GM21381 (cell line): ENCODE results near the gene OR6S1.
A peak's percentile ranks its signal among the peaks of the same experiment; 100 is the strongest.

Experiments used
- ATAC-seq: cut with Tn5 transposase; IDR thresholded peaks from one replicate; pipeline ENCODE4 v1.9.1; 2021; ENCODE audit warnings: mild to moderate bottlenecking, moderate library complexity; ENCODE audit not compliant: unreplicated experiment

OR6S1 gene

GRCh38 chr14:20641591-20641990 lies at the start of gene OR6S1:
TSS of gene OR6S1 (minus strand) at chr14:20641691. CDS start at chr14:20641691, 0 bp downstream.
- ATAC-seq, result no peak

DNA sequence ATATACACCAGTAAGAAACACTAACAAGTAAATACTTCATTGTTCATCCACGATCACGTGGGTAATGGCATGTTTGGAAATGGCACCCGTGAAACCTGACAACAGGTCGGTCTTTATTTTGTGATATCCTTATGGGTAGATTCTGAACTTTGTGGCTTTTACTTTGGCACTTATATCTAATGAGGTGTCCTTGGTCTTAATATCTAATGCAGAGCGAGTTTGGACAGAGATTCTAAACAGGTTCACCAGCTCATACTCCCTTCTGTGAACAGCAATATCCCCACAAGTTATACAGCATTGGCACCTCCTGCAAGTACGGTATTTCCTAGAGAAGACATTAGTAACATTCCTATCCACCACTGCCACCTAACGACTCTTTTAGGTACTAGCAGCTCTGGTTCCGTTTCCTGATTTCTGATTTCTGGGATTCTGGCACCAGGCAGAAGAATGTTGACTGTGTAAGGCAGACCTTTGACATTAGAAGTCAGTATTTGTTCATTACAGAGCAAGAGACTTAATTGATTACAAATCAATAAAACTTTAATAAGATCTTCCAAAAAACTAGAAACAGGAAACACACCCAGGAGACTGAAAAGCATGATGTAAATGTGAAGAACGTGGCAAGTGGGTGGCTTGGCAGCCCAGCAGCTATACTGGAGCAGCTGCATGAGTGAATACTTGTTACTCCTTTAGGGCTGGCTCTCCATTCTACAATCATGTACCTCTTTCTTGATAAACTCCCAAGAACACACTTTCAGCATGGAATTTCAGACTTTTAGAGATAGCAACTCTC lies 49.6 kb upstream of the OR6S1 start:
- ATAC-seq, result peak; percentile 58

- no peak for ATAC-seq
Measured at GRCh38 chr14:20688167-20688839, 46.8 kb upstream of the OR6S1 start, which contains the start of gene ANG. TSS of gene ANG (plus strand) at chr14:20688764. CDS start at chr14:20693565, 4,801 bp downstream.

GRCh38 chr14:20687362-20688166 lies 46.1 kb upstream of the OR6S1 start:
- ATAC-seq, result no peak

GRCh38 chr14:20686386-20687143 lies 45.1 kb upstream of the OR6S1 start:
- ATAC-seq, result no peak

DNA sequence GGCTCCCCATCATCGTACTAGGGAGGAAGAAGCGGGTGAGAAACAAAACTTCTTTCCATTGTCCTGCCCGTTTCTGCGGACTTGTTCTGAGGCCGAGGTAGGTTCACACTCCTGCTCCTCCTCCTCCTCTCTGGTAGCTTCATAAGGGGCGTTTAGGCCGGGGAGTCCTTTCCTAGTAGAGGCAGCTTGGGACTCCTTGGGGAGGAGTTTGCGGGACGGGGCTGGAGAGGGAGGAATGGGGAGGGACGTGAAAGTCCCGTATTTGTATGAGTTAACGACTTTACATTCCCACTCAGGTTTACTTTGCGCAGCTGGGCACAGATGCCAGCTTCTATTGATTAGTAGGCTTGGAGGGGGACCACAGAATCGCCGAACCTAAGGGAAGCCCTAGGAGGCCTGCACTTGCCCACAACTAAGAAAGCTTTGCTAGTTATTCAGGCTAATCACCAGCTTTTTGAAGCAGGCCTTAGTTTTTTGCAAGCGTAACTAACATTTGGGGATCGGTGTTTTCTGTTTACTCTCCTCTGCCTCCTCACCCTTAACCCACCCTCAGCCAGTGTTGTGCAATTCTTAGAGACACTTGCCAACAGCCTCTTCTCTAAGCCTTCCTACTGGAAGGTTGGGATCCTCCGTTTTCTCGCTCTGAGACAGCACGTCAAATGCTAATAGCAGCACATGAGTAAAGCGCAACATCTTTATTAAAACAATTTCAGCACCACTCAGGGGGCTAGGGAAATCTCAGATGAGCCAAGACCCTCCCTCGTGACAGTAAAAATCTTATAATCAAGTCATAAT lies 43.4 kb upstream of the OR6S1 start:
- no peak for ATAC-seq

GRCh38 chr14:20683891-20684661 lies 42.6 kb upstream of the OR6S1 start, which contains the start of gene RNASE4:
TSS of gene RNASE4 (plus strand) at chr14:20684560. CDS start at chr14:20699372, 14,812 bp downstream.
- ATAC-seq, result peak; percentile 33

DNA sequence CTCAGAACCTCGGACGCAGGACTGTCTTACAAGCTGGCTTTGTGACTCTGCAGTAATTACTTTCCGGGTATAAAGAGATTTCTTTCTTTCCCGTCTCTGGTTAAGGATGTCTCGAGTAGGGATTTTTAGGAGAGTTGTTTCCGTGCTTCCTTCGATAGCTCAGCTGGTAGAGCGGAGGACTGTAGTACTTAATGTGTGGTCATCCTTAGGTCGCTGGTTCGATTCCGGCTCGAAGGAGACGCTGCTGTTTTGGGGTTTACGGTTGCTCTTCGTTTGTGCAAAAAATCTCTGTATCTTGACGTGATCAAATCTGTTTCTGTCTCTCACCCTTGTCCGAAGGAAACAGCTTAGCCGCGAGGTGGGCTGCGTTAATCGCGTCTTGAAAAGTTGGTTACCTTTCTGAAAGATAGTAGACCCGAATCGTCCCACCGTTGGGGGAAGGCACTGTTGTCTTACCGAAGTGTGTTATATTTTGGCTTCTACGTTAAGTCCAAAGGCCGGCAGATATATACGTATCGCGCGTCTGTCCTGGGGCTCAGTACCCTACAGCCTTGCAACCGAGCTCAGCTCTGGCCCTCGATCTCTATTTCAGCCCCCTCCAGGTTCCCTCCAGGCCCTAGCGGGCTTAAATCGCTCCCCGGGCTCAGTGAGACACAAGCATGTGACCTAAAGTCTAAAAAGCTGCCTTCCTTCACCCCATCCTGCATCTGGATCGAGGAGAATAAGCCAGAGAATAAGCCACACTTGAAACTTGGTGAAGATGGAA lies 41.8 kb upstream of the OR6S1 start:
- ATAC-seq, result peak; percentile 30

DNA sequence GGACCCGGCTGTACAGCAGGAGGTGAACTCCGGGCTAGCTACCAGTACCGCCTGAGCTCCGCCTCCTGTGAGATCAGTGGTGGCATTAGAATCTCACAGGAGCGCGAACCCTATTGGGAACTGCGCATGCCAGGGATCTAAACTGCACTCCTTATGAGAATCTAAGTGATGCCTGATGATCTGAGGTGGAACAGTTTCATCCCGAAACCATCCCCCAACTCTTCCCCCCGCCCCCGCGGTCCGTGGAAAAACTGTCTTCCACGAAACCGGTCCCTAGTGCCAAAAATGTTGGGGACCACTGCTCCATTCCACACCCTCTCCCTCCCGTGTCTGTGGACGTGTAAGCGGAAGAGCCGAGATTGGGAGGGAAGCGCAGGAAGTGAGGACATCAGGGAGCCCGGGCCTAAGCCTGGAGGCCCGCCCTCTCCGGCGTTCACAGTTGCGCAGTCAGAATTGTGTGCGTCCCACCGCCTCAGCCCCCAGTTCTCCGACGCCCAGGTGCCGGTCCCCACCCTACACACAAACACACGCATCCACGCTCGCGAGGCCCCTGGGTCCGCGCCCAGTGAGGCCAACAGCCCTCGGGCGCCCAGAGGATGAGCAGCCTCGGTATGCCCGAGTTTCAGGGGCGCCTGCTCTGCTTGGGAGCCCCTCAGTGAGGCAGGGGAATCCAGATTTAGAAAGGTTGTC lies 41.1 kb upstream of the OR6S1 start:
- peak; percentile 37 for ATAC-seq

DNA sequence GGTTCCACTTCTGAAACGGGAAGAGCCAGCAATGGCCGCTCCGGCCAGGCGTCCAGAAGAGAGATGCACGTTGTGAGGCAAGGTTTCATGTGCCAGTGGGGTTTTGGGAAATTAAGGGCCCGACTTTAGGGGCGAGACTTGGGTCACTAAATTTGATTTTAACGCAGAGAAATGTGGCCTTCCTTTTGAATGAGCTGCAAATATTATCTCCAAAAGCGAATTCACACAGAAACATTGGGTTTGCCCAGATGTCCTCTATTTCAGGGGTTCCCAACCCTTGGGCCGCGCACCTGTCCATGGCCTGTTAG lies 40.6 kb upstream of the OR6S1 start:
- no peak for ATAC-seq

DNA sequence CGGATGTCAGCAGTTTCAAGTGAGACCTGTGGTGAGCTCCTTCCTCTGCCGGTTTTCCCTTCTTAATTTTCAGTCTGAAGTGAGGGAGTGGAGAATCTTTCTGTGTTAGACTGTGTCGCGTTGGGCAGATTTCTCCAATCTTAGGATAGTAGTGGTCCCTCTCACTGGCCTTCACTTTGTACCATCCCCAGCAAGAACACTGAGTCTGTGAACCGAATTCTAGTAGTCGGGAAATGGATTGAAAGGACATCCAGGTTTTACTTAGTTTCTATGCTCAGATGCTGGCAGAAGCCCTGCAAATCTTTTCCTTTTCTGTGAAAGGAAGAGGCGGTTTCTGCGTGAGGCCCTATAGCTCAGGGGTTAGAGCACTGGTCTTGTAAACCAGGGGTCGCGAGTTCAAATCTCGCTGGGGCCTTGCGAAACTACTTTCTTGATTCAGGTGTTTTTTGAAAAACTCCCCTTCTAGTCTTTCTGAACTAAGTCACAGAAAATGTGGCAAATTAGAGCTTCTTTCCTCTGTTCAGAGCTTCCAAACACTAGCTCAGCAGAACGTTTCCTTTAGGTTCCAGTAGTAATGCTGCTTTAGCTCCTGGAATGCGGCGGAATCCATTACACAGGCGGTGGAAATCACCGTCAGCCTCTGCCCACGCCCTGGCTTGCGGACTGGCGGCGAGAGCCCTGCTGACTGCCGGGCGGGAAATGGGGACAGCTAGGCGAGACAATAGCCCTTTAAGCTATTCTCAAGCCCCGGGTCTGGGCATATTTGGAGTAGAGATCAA lies 40.0 kb upstream of the OR6S1 start:
- peak; percentile 21 for ATAC-seq

DNA sequence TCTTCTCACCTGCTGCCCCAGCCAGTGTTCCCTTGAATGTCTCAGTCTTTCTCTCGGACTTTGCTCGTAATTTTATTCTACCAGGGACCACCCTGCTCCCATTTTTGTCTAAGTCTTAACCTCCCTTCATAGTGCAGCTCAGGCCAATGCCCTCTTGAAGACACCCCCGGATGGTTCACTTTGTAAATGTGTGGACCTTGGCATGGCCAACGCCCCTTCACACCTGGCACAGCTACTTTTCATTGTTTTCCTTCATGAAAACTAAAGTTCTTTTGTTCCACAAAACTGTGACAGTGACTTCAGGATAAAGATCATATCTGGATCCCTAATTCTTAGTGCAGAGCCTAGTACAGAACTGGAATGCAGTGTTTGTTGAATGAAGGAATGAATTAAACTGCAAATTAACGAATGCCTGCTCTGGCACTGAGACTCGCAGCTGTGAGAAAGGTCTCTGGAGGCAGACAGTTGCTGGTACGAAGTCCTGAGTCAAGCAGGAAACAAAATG lies 39.4 kb upstream of the OR6S1 start:
- ATAC-seq, result peak; percentile 26

- ATAC-seq, result no peak
Measured at GRCh38 chr14:20680363-20680762, 38.9 kb upstream of the OR6S1 start.

GRCh38 chr14:20679907-20680306 lies 38.4 kb upstream of the OR6S1 start:
- no peak for ATAC-seq

GRCh38 chr14:20676072-20676471 lies 34.6 kb upstream of the OR6S1 start:
- ATAC-seq, result no peak

- ATAC-seq, result no peak
Measured at GRCh38 chr14:20675669-20676068, 34.2 kb upstream of the OR6S1 start.
